SK-N-SH (cell line): ENCODE results near the gene PKD1.

Experiments
- ELF1 ChIP-seq: IDR thresholded peaks from 2 replicates; pipeline ENCODE4 v1.4.0; 2012
- EP300 ChIP-seq, 2 experiments: IDR thresholded peaks; 2 replicates each; pipeline versions ENCODE4 v1.4.0 to v1.6.1; 2012; ENCODE audit warnings: borderline replicate concordance in 1 of 2, low read depth in 1 of 2, low read length in 1 of 2
- JUND ChIP-seq: IDR thresholded peaks from 2 replicates; pipeline ENCODE4 v1.4.0; 2012
- MXI1 ChIP-seq: IDR thresholded peaks from 2 replicates; pipeline ENCODE4 v1.6.1; 2012; ENCODE audit warnings: mild to moderate bottlenecking, low read depth, low read length, improper control_type of control experiment
- NRF1 ChIP-seq: IDR thresholded peaks from 2 replicates; pipeline ENCODE4 v1.6.1; 2012; ENCODE audit warnings: low read depth, mild to moderate bottlenecking, low read length
- POLR2AphosphoS5 ChIP-seq: IDR thresholded peaks from 2 replicates; pipeline ENCODE4 v1.6.1; 2012; ENCODE audit warnings: low read depth, low read length
- TEAD4 ChIP-seq: IDR thresholded peaks from 2 replicates; pipeline ENCODE4 v1.4.0; 2012; ENCODE audit warnings: mild to moderate bottlenecking, borderline replicate concordance; ENCODE audit not compliant: insufficient read depth
- TF ChIP-seq, protein P1 (sequence below): IDR thresholded peaks from 2 replicates; pipeline ENCODE4 v1.4.0; 2012; ENCODE audit warnings: low read depth
- TF ChIP-seq, protein P2 (sequence below): fragments of 200-600 bp; sonication (generic); IDR thresholded peaks from 2 replicates; pipeline ENCODE4 v1.6.1; 2017; ENCODE audit warnings: antibody characterized with exemption, mild to moderate bottlenecking, moderate library complexity
- TF ChIP-seq, protein P3 (sequence below): fragments of 150-350 bp; IDR thresholded peaks from 2 replicates; pipeline ENCODE4 v1.6.1; 2017; ENCODE audit warnings: antibody characterized with exemption, low read length, low read depth, borderline replicate concordance
- TF ChIP-seq, protein P4 (sequence below): IDR thresholded peaks from 2 replicates; pipeline ENCODE4; 2012

DNA sequence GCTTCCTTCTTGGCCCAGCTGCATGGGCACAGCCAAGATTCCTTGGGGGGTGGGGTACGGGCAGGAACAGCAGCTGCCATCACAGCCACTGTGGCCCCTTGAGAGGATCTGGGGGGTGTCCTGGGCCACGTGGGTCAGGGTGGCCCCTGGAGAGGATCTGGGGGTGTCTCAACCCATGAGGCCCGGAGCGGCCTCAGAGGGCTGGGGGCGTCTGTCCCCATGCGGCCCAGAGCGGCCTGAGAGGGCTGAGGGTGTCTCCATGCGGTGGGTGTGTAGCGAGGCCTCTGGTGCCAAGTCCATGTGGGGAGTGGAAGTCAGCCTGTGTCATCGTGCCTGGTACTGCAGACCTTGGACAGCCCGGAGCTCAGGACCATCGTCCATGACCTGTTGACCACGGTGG, 74.2 kb downstream of the PKD1 start:
- TF ChIP-seq JUND (no peak), MXI1 (no peak), NRF1 (no peak), EP300 (IDR thresholded peaks at IDR 0.05; ENCODE audit: borderline replicate concordance in 1 of 2, low read depth in 1 of 2, low read length in 1 of 2) (no peak), TEAD4 (no peak), POLR2AphosphoS5 (no peak), ELF1 (no peak)
- TF ChIP-seq, protein P1, sequence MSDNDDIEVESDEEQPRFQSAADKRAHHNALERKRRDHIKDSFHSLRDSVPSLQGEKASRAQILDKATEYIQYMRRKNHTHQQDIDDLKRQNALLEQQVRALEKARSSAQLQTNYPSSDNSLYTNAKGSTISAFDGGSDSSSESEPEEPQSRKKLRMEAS: no peak
- TF ChIP-seq, protein P2, sequence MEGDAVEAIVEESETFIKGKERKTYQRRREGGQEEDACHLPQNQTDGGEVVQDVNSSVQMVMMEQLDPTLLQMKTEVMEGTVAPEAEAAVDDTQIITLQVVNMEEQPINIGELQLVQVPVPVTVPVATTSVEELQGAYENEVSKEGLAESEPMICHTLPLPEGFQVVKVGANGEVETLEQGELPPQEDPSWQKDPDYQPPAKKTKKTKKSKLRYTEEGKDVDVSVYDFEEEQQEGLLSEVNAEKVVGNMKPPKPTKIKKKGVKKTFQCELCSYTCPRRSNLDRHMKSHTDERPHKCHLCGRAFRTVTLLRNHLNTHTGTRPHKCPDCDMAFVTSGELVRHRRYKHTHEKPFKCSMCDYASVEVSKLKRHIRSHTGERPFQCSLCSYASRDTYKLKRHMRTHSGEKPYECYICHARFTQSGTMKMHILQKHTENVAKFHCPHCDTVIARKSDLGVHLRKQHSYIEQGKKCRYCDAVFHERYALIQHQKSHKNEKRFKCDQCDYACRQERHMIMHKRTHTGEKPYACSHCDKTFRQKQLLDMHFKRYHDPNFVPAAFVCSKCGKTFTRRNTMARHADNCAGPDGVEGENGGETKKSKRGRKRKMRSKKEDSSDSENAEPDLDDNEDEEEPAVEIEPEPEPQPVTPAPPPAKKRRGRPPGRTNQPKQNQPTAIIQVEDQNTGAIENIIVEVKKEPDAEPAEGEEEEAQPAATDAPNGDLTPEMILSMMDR: no peak
- TF ChIP-seq, protein P3, sequence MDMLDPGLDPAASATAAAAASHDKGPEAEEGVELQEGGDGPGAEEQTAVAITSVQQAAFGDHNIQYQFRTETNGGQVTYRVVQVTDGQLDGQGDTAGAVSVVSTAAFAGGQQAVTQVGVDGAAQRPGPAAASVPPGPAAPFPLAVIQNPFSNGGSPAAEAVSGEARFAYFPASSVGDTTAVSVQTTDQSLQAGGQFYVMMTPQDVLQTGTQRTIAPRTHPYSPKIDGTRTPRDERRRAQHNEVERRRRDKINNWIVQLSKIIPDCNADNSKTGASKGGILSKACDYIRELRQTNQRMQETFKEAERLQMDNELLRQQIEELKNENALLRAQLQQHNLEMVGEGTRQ: no peak
- TF ChIP-seq, protein P4, sequence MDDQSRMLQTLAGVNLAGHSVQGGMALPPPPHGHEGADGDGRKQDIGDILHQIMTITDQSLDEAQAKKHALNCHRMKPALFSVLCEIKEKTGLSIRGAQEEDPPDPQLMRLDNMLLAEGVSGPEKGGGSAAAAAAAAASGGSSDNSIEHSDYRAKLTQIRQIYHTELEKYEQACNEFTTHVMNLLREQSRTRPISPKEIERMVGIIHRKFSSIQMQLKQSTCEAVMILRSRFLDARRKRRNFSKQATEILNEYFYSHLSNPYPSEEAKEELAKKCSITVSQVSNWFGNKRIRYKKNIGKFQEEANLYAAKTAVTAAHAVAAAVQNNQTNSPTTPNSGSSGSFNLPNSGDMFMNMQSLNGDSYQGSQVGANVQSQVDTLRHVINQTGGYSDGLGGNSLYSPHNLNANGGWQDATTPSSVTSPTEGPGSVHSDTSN: no peak
